Measurements from ENCODE around the gene ARHGAP6. TPM values are rescaled to one million over a fixed set of nuclear protein-coding genes. Genes with fewer than 3 reads are reported as not detected.

Gene ARHGAP6
- total and polyA plus RNA-seq, 2 of the 4 experiments (the other 2 are of a cell fraction) = 1.4 to 1.8 TPM

DNA sequence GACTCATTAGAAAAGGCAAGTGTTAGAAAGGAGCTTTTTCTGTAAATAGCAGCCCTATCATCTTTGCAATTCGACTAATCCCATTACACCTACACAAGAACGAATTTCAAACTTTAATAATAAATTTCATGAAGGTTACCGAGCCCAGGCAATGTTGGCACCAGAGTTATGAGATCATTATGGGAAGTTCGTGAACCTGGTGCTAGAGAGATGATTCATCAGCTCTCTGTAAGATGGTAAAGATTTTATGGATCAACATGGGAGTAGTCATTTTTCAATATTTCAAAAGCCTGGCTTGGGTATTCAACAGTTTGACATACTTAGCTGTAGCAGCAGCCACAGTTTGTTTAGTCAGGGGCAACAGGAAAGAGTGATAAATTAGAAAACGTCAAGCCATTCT, 336.7 kb downstream of the ARHGAP6 start:
- DNase-seq = peak; percentile 7
- H3K56ac ChIP-seq (ENCODE audit: extremely low read depth, insufficient read depth, low read length) = no peak overlapping the region
- H3K27ac ChIP-seq (ENCODE audit: insufficient read depth, low read length) = no peak overlapping the region
- no peak overlapping the region for H2AK5ac ChIP-seq (ENCODE audit: low read depth, low read length)
- intact Hi-C loops (cut with micrococcal nuclease) = no loop called here
- in situ Hi-C loops (cut with MboI; ENCODE audit: low sequenced_read_pairs) = no loop called here
- no peak overlapping the region for H2AFZ ChIP-seq (replicated peaks; ENCODE audit: low read length, poor library complexity)
- CTCF ChIA-PET = no interaction called here
- H4K91ac ChIP-seq (ENCODE audit: insufficient read depth, low read depth, low read length) = no peak overlapping the region
- H2BK15ac ChIP-seq (ENCODE audit: low read depth, low read length) = no peak overlapping the region
- BruUV-seq (replicated peaks) = no TSS peak
- H3K27me3 ChIP-seq (ENCODE audit: control insufficient read depth, insufficient read depth, low read length) = no peaks in the 10 kb centered on the region
- dilution Hi-C loops (cut with HindIII; ENCODE audit: low sequenced_read_pairs, unreplicated experiment) = no loop called here
- H3K18ac ChIP-seq (ENCODE audit: low read depth, low read length) = no peak overlapping the region
- H4K8ac ChIP-seq (ENCODE audit: low read depth in 2 of 2, low read length in 2 of 2) = no peak overlapping the region
- H3K4ac ChIP-seq (ENCODE audit: low read depth, low read length) = no peak overlapping the region
- no peaks in the 10 kb centered on the region for H3K9me1 ChIP-seq (ENCODE audit: insufficient read depth, low read length)
- H2BK20ac ChIP-seq (ENCODE audit: low read depth, low read length) = no peak overlapping the region
- H3K36me3 ChIP-seq (ENCODE audit: control insufficient read depth, insufficient read depth, low read length) = no peaks in the 10 kb centered on the region
- H2AK9ac ChIP-seq (replicated peaks; ENCODE audit: low read depth, low read length, poor library complexity) = no peak overlapping the region
- no peak overlapping the region for H4K5ac ChIP-seq (ENCODE audit: low read depth, low read length)
- H3K4me2 ChIP-seq (ENCODE audit: low read depth, low read length) = no peak overlapping the region
- no peak overlapping the region for H3K23ac ChIP-seq (ENCODE audit: low read depth, low read length)
- H3K9ac ChIP-seq (ENCODE audit: low read depth, low read length) = no peak overlapping the region
- H4K20me1 ChIP-seq (ENCODE audit: insufficient read depth, low read length) = no peaks in the 10 kb centered on the region
- peaks cover 2% of the 10 kb centered on the region; the same call in 1 of the 2 replicates for H3K9me3 ChIP-seq (ENCODE audit: control insufficient read depth, insufficient read depth, low read length)
- H2BK5ac ChIP-seq (ENCODE audit: low read depth, low read length, poor library complexity, severe bottlenecking) = no peak overlapping the region
- POLR2A ChIA-PET (ENCODE audit: unreplicated experiment) = interaction anchor here (0.5 kb wide), 1 partner anchor 1661 kb away, joined by 3 read pairs; no protein-coding TSS in a partner anchor
- H3K79me1 ChIP-seq (ENCODE audit: low read depth in 1 of 2, low read length in 2 of 2) = no peaks in the 10 kb centered on the region
- no peaks in the 10 kb centered on the region for H3K4me1 ChIP-seq (ENCODE audit: control insufficient read depth, insufficient read depth, low read length)
- no peak overlapping the region for H2BK120ac ChIP-seq (ENCODE audit: low read depth, low read length)
- WGBS, 2 experiments (ENCODE audit: extremely low coverage in 2 of 2, insufficient read length in 1 of 2) = no CpG with 5 or more reads among the region's 5 CpGs
- H3K4me3 ChIP-seq (ENCODE audit: insufficient read depth, low read depth, low read length) = no peak overlapping the region
- ATAC-seq (ENCODE audit: low read depth) = no peak
- TF ChIP-seq RCOR1 (IDR thresholded peaks at IDR 0.05; ENCODE audit: insufficient replicate concordance, low read length) (no peak), FOS (IDR thresholded peaks at IDR 0.05; ENCODE audit: low read depth, low read length) (no peak), POLR2A (IDR thresholded peaks at IDR 0.05; ENCODE audit: low read depth, low read length) (no peak), RFX5 (IDR thresholded peaks at IDR 0.05; ENCODE audit: low read depth, low read length) (no peak), NFE2L2 (IDR thresholded peaks at IDR 0.05; ENCODE audit: low read depth, low read length) (no peak), MAFK (IDR thresholded peaks at IDR 0.05; ENCODE audit: low read depth, low read length) (no peak), CEBPB (IDR thresholded peaks at IDR 0.05; ENCODE audit: low read depth, low read length) (no peak), RAD21 (IDR thresholded peaks at IDR 0.05; ENCODE audit: low read length) (no peak), CHD1 (IDR thresholded peaks at IDR 0.05; ENCODE audit: low read depth, low read length) (no peak), MXI1 (IDR thresholded peaks at IDR 0.05; ENCODE audit: borderline replicate concordance, low read depth, low read length) (no peak), MAZ (IDR thresholded peaks at IDR 0.05; ENCODE audit: borderline replicate concordance, low read depth, low read length) (no peak), BHLHE40 (IDR thresholded peaks at IDR 0.05; ENCODE audit: low read depth, low read length) (no peak), SMC3 (IDR thresholded peaks at IDR 0.05; ENCODE audit: low read depth, low read length) (no peak)
- TF ChIP-seq, protein P1, sequence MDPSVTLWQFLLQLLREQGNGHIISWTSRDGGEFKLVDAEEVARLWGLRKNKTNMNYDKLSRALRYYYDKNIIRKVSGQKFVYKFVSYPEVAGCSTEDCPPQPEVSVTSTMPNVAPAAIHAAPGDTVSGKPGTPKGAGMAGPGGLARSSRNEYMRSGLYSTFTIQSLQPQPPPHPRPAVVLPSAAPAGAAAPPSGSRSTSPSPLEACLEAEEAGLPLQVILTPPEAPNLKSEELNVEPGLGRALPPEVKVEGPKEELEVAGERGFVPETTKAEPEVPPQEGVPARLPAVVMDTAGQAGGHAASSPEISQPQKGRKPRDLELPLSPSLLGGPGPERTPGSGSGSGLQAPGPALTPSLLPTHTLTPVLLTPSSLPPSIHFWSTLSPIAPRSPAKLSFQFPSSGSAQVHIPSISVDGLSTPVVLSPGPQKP (IDR thresholded peaks at IDR 0.05; ENCODE audit: borderline replicate concordance, low read depth, low read length) = no peak
- TF ChIP-seq, protein P2, sequence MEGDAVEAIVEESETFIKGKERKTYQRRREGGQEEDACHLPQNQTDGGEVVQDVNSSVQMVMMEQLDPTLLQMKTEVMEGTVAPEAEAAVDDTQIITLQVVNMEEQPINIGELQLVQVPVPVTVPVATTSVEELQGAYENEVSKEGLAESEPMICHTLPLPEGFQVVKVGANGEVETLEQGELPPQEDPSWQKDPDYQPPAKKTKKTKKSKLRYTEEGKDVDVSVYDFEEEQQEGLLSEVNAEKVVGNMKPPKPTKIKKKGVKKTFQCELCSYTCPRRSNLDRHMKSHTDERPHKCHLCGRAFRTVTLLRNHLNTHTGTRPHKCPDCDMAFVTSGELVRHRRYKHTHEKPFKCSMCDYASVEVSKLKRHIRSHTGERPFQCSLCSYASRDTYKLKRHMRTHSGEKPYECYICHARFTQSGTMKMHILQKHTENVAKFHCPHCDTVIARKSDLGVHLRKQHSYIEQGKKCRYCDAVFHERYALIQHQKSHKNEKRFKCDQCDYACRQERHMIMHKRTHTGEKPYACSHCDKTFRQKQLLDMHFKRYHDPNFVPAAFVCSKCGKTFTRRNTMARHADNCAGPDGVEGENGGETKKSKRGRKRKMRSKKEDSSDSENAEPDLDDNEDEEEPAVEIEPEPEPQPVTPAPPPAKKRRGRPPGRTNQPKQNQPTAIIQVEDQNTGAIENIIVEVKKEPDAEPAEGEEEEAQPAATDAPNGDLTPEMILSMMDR (conservative IDR thresholded peaks at IDR 0.05; ENCODE audit: low read depth, low read length) = no peak
- TF ChIP-seq, protein P3, sequence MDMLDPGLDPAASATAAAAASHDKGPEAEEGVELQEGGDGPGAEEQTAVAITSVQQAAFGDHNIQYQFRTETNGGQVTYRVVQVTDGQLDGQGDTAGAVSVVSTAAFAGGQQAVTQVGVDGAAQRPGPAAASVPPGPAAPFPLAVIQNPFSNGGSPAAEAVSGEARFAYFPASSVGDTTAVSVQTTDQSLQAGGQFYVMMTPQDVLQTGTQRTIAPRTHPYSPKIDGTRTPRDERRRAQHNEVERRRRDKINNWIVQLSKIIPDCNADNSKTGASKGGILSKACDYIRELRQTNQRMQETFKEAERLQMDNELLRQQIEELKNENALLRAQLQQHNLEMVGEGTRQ (IDR thresholded peaks at IDR 0.05; ENCODE audit: low read depth, low read length) = no peak
- no peak overlapping the region for H3K14ac ChIP-seq (replicated peaks; ENCODE audit: low read depth, low read length)
